ENCODE measurements around the gene TP53I13.

TP53I13 gene

GRCh38 chr17:29613352-29613837 lies 44.9 kb downstream of the TP53I13 start:
- DNase-seq (ENCODE audit: extremely low read depth in 1 of 2, low read depth in 1 of 2) = peak; percentile 89

GRCh38 chr17:29613856-29614255 lies 45.4 kb downstream of the TP53I13 start:
- DNase-seq (ENCODE audit: extremely low read depth in 1 of 2, low read depth in 1 of 2) = no peak

DNA sequence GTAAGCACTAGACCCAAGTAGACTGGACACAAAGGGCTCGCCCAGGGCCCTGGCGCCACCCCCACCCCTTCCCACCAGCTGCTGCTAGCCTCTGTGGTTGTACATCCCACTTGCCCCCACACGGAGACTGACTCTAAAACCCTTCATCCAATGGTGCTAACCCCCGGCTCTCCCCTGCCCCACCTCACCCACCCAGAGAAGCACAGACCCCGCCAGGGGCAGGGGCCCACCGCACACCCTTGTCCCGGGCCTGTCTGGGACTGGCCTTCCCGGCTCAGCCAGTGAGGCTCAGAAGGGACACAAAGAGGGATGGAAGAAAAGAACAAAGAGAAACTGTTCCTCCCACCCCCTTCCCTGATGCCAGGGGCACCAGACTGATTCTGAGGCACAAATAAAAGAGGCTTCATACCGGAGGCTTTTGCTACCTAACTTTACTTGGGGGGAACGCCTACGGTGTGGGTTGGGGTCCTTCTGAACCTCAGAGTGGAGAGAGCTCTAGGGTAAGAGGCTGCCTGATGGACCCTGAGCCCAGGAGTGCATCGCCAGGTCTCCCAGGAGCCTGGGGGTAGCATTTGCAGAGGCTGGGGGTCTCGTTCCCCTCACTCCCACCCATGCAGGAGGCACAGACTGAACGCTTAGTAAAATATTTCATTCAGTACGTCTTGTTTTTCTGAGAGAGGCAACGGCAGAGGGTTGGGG lies 46.0 kb downstream of the TP53I13 start:
- no peak for DNase-seq (ENCODE audit: extremely low read depth in 1 of 2, low read depth in 1 of 2)

DNA sequence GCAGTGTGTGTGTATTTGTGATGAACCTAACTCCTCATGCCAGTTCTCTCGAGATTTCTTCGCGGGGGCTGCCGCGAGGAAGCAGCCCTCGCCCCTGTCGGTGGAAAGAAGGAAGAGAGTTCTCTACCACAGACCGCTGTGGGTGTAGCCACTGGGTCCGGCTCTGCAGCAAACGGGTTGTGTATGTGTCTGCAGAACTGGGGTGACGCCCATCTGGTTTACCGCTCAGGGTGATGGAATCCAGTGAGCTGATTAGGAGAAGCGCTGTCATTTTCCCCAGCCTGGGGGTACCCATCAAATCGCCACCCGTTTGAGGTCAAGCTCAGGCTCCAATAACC lies 46.5 kb downstream of the TP53I13 start:
- DNase-seq (ENCODE audit: extremely low read depth in 1 of 2, low read depth in 1 of 2) = peak in 1 of 2 donors; percentile 67

GRCh38 chr17:29615492-29616299 lies 47.2 kb downstream of the TP53I13 start:
- DNase-seq (ENCODE audit: extremely low read depth in 1 of 2, low read depth in 1 of 2) = peak; percentile 71 to 73

GRCh38 chr17:29616300-29617048 lies 48.0 kb downstream of the TP53I13 start:
- DNase-seq (ENCODE audit: extremely low read depth in 1 of 2, low read depth in 1 of 2) = no peak

- peak; percentile 78 to 88 for DNase-seq (ENCODE audit: extremely low read depth in 1 of 2, low read depth in 1 of 2)
Measured at GRCh38 chr17:29617125-29617480, 48.6 kb downstream of the TP53I13 start.

DNA sequence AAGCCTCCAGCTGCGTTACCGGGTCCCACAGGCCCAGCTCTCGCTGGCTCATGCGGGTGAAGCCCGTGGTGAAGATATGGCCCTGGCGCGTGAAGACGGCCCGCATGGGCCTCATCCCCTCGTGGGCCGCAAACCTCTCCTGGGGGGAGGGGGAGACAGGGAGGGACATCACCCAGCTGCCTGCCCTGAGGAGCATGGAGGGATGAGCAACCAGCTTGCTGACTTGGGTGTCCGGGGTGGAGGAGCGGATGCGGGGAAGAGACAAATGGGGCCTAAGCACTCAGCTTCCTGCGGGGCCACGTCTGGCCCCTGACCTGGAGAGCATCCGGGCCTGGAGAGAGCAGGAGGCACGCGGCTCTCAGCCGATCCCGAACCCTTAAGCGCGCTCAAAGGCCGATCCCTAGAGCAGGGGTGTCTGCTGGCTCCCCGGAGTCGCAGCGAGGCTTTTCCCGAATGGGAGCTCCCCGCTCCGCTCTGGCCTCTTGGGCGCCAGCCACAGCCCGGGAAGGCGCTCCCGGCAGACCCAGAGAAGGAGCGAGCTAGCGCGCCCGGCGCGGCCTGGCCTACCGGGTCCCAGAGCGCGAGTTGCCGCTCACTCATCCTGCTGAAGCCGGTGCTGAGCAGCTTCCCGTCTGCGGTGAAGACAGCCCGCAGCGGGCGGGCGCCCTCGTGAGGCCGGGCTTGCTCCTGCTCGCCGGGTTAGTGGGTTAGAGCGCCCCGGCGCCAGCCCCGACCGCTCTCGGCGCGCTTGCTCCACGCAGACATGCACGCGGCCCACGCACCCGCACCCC lies 49.2 kb downstream of the TP53I13 start:
- peak; percentile 76 to 84 for DNase-seq (ENCODE audit: extremely low read depth in 1 of 2, low read depth in 1 of 2)

- no peak for DNase-seq (ENCODE audit: extremely low read depth in 1 of 2, low read depth in 1 of 2)
Measured at GRCh38 chr17:29618272-29619065, 50.0 kb downstream of the TP53I13 start.

DNA sequence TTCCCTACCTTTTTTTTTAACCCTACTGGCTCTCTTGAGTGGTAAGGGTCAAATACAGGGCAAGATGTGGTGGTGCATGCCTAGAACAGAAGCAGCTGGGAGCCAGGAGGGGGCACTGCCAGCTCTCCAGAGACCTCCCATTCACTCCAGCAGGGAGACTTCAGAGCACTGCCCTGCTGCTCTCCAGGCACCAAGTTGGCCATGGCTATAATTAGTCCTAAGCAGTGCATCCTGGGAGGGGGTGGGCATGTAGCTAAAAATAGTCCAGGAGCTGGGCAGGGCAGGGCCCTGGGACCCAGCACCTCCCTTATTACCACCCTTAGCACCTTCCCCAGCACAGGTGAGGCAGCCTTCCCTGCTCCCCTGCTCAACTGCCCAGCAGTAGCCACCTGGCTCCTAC lies 50.8 kb downstream of the TP53I13 start:
- DNase-seq (ENCODE audit: extremely low read depth in 1 of 2, low read depth in 1 of 2) = no peak

DNA sequence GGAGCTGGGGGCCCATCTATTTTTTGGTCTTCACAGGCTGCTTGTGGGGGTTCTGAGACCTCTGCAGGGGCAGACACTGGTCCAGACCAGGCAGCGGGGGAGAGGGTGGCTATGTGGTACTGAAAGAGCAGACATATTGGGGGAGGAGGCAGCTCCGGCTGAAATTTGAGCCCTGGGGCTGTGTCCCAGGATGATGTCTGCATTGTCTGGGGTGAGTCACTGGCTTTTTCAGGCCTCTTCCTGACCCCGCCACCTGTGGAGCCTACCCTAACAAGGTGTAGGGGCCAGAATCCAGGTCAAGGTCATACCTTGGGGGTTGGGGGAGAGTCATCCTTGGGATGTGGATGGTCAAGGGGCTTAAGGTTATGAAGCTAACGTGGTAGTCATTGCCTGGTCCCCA lies 51.8 kb downstream of the TP53I13 start:
- DNase-seq (ENCODE audit: extremely low read depth in 1 of 2, low read depth in 1 of 2) = no peak

DNA sequence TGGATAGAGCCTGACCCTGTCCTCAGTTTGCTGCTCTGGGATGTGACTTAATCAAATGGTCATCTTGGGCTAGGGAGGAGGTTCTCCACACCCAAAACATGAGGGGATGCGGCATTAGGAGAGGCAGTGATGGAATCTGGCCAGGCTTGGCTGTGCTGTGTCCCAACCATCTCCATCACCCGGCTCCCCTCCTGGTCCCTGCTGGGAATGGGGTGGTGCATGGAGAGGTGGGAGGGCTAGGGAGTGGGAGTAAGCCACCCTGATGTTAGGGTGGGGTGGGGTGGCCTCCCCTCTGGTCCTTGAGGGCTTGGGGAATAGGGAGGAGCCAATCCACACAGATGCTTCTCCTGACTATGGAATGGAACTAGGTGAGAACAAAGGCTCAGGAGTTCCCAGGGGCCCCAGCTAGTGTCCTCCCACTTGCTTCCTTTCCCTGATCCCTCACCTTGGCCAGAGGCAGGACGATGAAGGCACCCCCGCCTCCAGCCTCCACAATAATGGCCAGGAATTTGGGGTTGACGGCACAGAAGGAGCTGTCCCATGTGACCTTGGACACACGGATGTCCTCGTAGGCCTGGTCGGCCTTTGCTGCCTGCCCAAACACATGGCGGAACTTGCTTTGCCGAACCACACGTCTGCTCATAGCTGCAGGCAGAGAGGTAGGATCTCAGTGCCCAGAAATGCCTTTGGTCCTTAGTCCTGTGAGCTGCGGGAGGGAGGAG lies 52.4 kb downstream of the TP53I13 start:
- DNase-seq (ENCODE audit: extremely low read depth in 1 of 2, low read depth in 1 of 2) = no peak

DNA sequence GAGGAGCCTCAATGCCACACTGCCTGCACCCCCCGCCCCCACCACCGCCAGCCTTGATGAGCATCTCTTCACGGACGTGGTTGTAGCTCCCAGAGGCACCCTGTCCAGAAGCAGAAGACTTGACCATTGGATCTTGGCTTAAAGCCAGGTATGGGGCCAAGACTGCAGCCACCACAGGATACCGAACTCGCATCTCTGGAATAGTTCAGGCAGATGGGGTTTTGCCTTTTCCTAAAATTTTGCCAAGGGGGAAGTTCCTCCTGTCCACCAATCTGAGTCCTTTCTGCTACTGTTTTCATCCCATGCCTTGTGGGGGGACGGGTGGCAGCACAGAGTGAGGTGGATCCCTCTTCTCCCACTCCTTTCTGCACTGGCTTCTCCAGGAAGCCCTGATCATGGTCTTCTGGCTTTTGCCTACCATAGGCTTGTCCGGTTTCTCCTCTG lies 53.3 kb downstream of the TP53I13 start:
- no peak for DNase-seq (ENCODE audit: extremely low read depth in 1 of 2, low read depth in 1 of 2)

Measured in stimulated activated CD8-positive, alpha-beta memory T cell treated with anti-CD3 and anti-CD28 coated beads, Interleukin-7, amount 100 ng/mL, for 48 hours (primary cell).